ENCODE results near the gene DEPDC4. TPM values are rescaled to one million over a fixed set of nuclear protein-coding genes. Genes with fewer than 3 reads are reported as not detected.

DEPDC4 gene
- total RNA-seq, 1 donor from 2014 or later: 1.7 TPM

DNA sequence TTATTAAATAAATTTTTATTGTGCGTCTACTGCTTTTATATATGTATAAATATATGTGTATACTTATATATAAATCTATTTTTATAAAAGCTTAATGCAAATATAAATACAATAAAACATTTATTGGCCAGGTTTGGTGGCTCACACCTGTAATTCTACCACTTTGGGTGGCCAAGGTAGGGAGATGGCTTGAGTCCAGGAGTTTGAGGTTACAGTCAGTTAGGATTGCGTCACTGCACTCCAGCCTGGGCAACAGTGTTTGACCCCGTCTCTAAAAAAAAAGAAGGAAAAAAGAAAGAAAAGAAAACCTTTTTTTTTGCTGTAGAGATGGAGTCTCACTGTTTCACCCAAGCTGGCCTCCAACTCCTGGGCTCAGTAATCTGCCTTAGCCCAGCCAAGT, 45.4 kb downstream of the DEPDC4 start:
- no peak overlapping the region for H3K27ac Mint-ChIP-seq (ENCODE audit: unreplicated experiment)
- Histone ChIP-seq H3K79me2 (ENCODE audit: insufficient read depth, low read length) (no peaks in the 10 kb centered on the region), H3K27me3 (ENCODE audit: insufficient read depth, low read length) (no peaks in the 10 kb centered on the region), H3K27ac (ENCODE audit: low read depth, low read length) (no peak overlapping the region), H2AFZ (ENCODE audit: low read depth, low read length) (no peak overlapping the region), H3K4me3 (ENCODE audit: insufficient read depth, low read depth, low read length) (no peak overlapping the region), H3K9me3 (ENCODE audit: insufficient read depth, low read depth, low read length) (no peaks in the 10 kb centered on the region), H3K4me1 (ENCODE audit: insufficient read depth, low read length) (no peaks in the 10 kb centered on the region), H3K4me2 (ENCODE audit: low read length) (no peak overlapping the region), H3K9ac (ENCODE audit: low read length) (no peak overlapping the region), H3K36me3 (ENCODE audit: insufficient read depth, low read length) (peaks cover 26% of the 10 kb centered on the region), H4K20me1 (ENCODE audit: insufficient read depth, low read length) (no peaks in the 10 kb centered on the region)
- H3K9me3 Mint-ChIP-seq (ENCODE audit: unreplicated experiment): no peaks in the 10 kb centered on the region
- no peak for DNase-seq (ENCODE audit: low read depth)
- no peaks in the 10 kb centered on the region for H3K36me3 Mint-ChIP-seq (ENCODE audit: low read depth, unreplicated experiment)
- no peaks in the 10 kb centered on the region for H3K27me3 Mint-ChIP-seq (ENCODE audit: low read depth, unreplicated experiment)
- no peak overlapping the region for H3K4me3 Mint-ChIP-seq (ENCODE audit: unreplicated experiment)
- FAIRE-seq: no peak
- TF ChIP-seq, protein P1, sequence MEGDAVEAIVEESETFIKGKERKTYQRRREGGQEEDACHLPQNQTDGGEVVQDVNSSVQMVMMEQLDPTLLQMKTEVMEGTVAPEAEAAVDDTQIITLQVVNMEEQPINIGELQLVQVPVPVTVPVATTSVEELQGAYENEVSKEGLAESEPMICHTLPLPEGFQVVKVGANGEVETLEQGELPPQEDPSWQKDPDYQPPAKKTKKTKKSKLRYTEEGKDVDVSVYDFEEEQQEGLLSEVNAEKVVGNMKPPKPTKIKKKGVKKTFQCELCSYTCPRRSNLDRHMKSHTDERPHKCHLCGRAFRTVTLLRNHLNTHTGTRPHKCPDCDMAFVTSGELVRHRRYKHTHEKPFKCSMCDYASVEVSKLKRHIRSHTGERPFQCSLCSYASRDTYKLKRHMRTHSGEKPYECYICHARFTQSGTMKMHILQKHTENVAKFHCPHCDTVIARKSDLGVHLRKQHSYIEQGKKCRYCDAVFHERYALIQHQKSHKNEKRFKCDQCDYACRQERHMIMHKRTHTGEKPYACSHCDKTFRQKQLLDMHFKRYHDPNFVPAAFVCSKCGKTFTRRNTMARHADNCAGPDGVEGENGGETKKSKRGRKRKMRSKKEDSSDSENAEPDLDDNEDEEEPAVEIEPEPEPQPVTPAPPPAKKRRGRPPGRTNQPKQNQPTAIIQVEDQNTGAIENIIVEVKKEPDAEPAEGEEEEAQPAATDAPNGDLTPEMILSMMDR (IDR thresholded peaks at IDR 0.05; ENCODE audit: insufficient read depth, low read depth, low read length): no peak
- TF ChIP-seq EZH2 (IDR thresholded peaks at IDR 0.05; ENCODE audit: insufficient read depth, low read length): no peak
- H3K4me1 Mint-ChIP-seq (ENCODE audit: low read depth, unreplicated experiment): no peaks in the 10 kb centered on the region

DNA sequence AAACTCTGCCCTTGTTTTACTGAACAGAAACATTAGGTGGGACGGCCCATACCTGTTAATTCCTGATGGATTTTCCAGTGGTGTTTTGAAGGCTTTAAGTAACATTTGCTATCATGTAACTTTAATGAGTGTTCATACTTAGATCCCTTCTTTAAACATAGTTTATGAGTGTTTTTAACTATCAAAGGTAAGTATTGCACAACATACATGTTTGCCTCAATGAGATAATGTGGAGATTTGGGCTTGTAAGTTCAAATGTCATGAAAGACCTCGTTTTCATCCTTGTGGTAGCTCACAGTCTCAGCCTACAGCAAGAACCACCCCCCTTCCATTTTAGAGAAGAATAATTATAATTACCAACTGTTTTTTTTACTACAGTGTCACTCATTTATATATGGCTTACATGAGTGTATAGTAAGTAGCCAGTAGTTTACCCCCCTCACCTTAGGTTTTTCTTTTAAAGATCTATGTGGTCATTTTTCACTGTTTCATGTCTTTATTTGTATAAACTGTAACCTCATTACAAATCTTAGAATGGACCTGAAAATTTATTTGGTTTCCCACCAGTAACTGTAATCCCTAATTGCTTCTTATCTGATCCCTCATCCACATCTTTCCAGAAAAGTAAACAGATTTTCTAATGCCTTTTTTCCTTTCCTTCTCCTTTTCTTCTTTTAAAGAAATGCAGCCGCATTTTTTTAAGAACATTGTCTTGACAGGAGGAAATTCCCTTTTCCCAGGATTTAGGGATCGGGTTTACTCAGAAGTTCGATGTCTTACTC, 47.4 kb downstream of the DEPDC4 start:
- Histone ChIP-seq H3K27me3 (ENCODE audit: insufficient read depth, low read length) (no peaks in the 10 kb centered on the region), H3K27ac (ENCODE audit: low read depth, low read length) (no peak overlapping the region), H3K36me3 (ENCODE audit: insufficient read depth, low read length) (peaks cover 19% of the 10 kb centered on the region), H2AFZ (ENCODE audit: low read depth, low read length) (no peak overlapping the region), H3K4me1 (ENCODE audit: insufficient read depth, low read length) (no peaks in the 10 kb centered on the region), H3K4me3 (ENCODE audit: insufficient read depth, low read depth, low read length) (no peak overlapping the region), H3K79me2 (ENCODE audit: insufficient read depth, low read length) (no peaks in the 10 kb centered on the region), H3K9me3 (ENCODE audit: insufficient read depth, low read depth, low read length) (no peaks in the 10 kb centered on the region), H3K9ac (ENCODE audit: low read length) (no peak overlapping the region), H4K20me1 (ENCODE audit: insufficient read depth, low read length) (no peaks in the 10 kb centered on the region), H3K4me2 (ENCODE audit: low read length) (no peak overlapping the region)
- FAIRE-seq: no peak
- Mint-ChIP-seq H3K36me3 (ENCODE audit: low read depth, unreplicated experiment) (peaks cover 2% of the 10 kb centered on the region), H3K27ac (ENCODE audit: unreplicated experiment) (no peak overlapping the region), H3K9me3 (ENCODE audit: unreplicated experiment) (no peaks in the 10 kb centered on the region), H3K4me3 (ENCODE audit: unreplicated experiment) (no peak overlapping the region), H3K27me3 (ENCODE audit: low read depth, unreplicated experiment) (no peaks in the 10 kb centered on the region), H3K4me1 (ENCODE audit: low read depth, unreplicated experiment) (no peaks in the 10 kb centered on the region)
- TF ChIP-seq EZH2 (IDR thresholded peaks at IDR 0.05; ENCODE audit: insufficient read depth, low read length): no peak
- TF ChIP-seq, protein P1 (IDR thresholded peaks at IDR 0.05; ENCODE audit: insufficient read depth, low read depth, low read length): no peak
- DNase-seq (ENCODE audit: low read depth): no peak

DNA sequence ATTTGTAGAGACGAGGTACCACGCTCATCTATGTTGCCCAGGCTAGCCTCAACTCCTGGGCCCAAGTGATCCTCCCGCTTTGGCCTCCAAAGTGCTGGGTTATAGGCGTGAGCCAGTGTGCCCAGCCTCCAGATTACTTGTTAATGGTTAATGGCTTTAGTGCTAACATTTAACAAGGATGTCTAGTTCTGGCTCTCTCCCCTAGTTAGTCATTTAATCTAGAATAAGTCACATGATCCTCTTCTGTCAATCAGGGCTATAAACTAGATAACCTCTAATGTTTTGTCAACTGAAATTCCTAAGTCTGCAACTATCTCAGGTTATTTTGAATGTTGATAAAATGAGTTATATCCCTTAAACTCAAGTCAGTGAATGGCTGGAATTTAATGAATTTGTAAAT, 50.5 kb downstream of the DEPDC4 start:
- FAIRE-seq: no peak

More for the DNA sequence above, 50.5 kb downstream of the DEPDC4 start:
- Mint-ChIP-seq H3K4me3 (ENCODE audit: unreplicated experiment) (no peak overlapping the region), H3K27ac (ENCODE audit: unreplicated experiment) (no peak overlapping the region), H3K27me3 (ENCODE audit: low read depth, unreplicated experiment) (no peaks in the 10 kb centered on the region), H3K36me3 (ENCODE audit: low read depth, unreplicated experiment) (peaks cover 2% of the 10 kb centered on the region), H3K4me1 (ENCODE audit: low read depth, unreplicated experiment) (no peaks in the 10 kb centered on the region), H3K9me3 (ENCODE audit: unreplicated experiment) (no peaks in the 10 kb centered on the region)
- no peaks in the 10 kb centered on the region for H3K4me1 ChIP-seq (ENCODE audit: insufficient read depth, low read length)
- H2AFZ ChIP-seq (ENCODE audit: low read depth, low read length): no peak overlapping the region
- no peaks in the 10 kb centered on the region for H3K9me3 ChIP-seq (ENCODE audit: insufficient read depth, low read depth, low read length)
- no peak overlapping the region for H3K27ac ChIP-seq (ENCODE audit: low read depth, low read length)
- no peak overlapping the region for H3K4me3 ChIP-seq (ENCODE audit: insufficient read depth, low read depth, low read length)
- TF ChIP-seq EZH2 (IDR thresholded peaks at IDR 0.05; ENCODE audit: insufficient read depth, low read length): no peak
- TF ChIP-seq, protein P1 (IDR thresholded peaks at IDR 0.05; ENCODE audit: insufficient read depth, low read depth, low read length): no peak
- H3K9ac ChIP-seq (ENCODE audit: low read length): no peak overlapping the region
- peaks cover 18% of the 10 kb centered on the region for H3K36me3 ChIP-seq (ENCODE audit: insufficient read depth, low read length)
- no peak overlapping the region for H3K4me2 ChIP-seq (ENCODE audit: low read length)
- no peaks in the 10 kb centered on the region for H3K27me3 ChIP-seq (ENCODE audit: insufficient read depth, low read length)
- no peak for DNase-seq (ENCODE audit: low read depth)
- no peaks in the 10 kb centered on the region for H3K79me2 ChIP-seq (ENCODE audit: insufficient read depth, low read length)
- H4K20me1 ChIP-seq (ENCODE audit: insufficient read depth, low read length): no peaks in the 10 kb centered on the region

Measured in astrocyte (in vitro differentiated cells and primary cell).